ENCODE results near the gene MCM3.

Gene MCM3

GRCh38 chr6:52260634-52261033, 23.9 kb downstream of the MCM3 start:
- no peak overlapping the region for H3K27ac ChIP-seq (ENCODE audit: low read depth, low read length)
- TF ChIP-seq EZH2phosphoT487 (IDR thresholded peaks at IDR 0.05; ENCODE audit: borderline replicate concordance, low read length) (no peak), CTCF (IDR thresholded peaks at IDR 0.05; ENCODE audit: low read depth, low read length, poor library complexity, severe bottlenecking) (no peak)

GRCh38 chr6:52255434-52255833, 29.1 kb downstream of the MCM3 start:
- H3K4me1 ChIP-seq (ENCODE audit: control insufficient read depth, low read length): no peaks in the 10 kb centered on the region
- H3F3A ChIP-seq (ENCODE audit: control insufficient read depth, insufficient read depth): peaks cover 14% of the 10 kb centered on the region
- H3K9me3 ChIP-seq (ENCODE audit: control insufficient read depth, insufficient read depth, low read length): no peaks in the 10 kb centered on the region
- no peaks in the 10 kb centered on the region; the same call in 1 of the 2 replicates for H4K20me1 ChIP-seq (ENCODE audit: control insufficient read depth, insufficient read depth, low read depth, low read length)
- H3K79me2 ChIP-seq (ENCODE audit: control insufficient read depth, low read length): no peaks in the 10 kb centered on the region
- peaks cover 22% of the 10 kb centered on the region for H3K27me3 ChIP-seq (ENCODE audit: control insufficient read depth, low read length)
- H3K27ac ChIP-seq (ENCODE audit: low read depth, low read length): no peak overlapping the region
- no peak overlapping the region for H3K4me2 ChIP-seq (ENCODE audit: low read length)
- no peaks in the 10 kb centered on the region for H3K9me2 ChIP-seq (replicated peaks; ENCODE audit: control insufficient read depth, low read length)
- no peak overlapping the region for H3K4me3 ChIP-seq (ENCODE audit: low read length)
- H3K36me3 ChIP-seq (ENCODE audit: control insufficient read depth, low read length): peaks cover 2% of the 10 kb centered on the region
- TF ChIP-seq CTCF (IDR thresholded peaks at IDR 0.05; ENCODE audit: low read depth, low read length, poor library complexity, severe bottlenecking) (no peak), EZH2phosphoT487 (IDR thresholded peaks at IDR 0.05; ENCODE audit: borderline replicate concordance, low read length) (no peak)

More at GRCh38 chr6:52260634-52261033, 23.9 kb downstream of the MCM3 start:
- Histone ChIP-seq H3K4me1 (ENCODE audit: control insufficient read depth, low read length) (peaks cover 15% of the 10 kb centered on the region), H3K4me2 (ENCODE audit: low read length) (no peak overlapping the region), H3K27me3 (ENCODE audit: control insufficient read depth, low read length) (no peaks in the 10 kb centered on the region), H3K36me3 (ENCODE audit: control insufficient read depth, low read length) (peaks cover 54% of the 10 kb centered on the region), H3K9me2 (replicated peaks; ENCODE audit: control insufficient read depth, low read length) (no peaks in the 10 kb centered on the region), H3K4me3 (ENCODE audit: low read length) (no peak overlapping the region), H4K20me1 (ENCODE audit: control insufficient read depth, insufficient read depth, low read depth, low read length) (peaks cover 9% of the 10 kb centered on the region), H3K9me3 (ENCODE audit: control insufficient read depth, insufficient read depth, low read length) (no peaks in the 10 kb centered on the region), H3F3A (ENCODE audit: control insufficient read depth, insufficient read depth) (peaks cover 51% of the 10 kb centered on the region), H3K79me2 (ENCODE audit: control insufficient read depth, low read length) (no peaks in the 10 kb centered on the region)

- Histone ChIP-seq H3K27me3 (ENCODE audit: control insufficient read depth, low read length) (peaks cover 22% of the 10 kb centered on the region), H3F3A (ENCODE audit: control insufficient read depth, insufficient read depth) (peaks cover 14% of the 10 kb centered on the region), H3K4me1 (ENCODE audit: control insufficient read depth, low read length) (no peaks in the 10 kb centered on the region), H3K9me3 (ENCODE audit: control insufficient read depth, insufficient read depth, low read length) (no peaks in the 10 kb centered on the region), H3K36me3 (ENCODE audit: control insufficient read depth, low read length) (no peaks in the 10 kb centered on the region), H4K20me1 (ENCODE audit: control insufficient read depth, insufficient read depth, low read depth, low read length) (no peaks in the 10 kb centered on the region; the same call in 1 of the 2 replicates), H3K27ac (ENCODE audit: low read depth, low read length) (no peak overlapping the region), H3K79me2 (ENCODE audit: control insufficient read depth, low read length) (no peaks in the 10 kb centered on the region), H3K4me3 (ENCODE audit: low read length) (no peak overlapping the region), H3K9me2 (replicated peaks; ENCODE audit: control insufficient read depth, low read length) (no peaks in the 10 kb centered on the region), H3K4me2 (ENCODE audit: low read length) (no peak overlapping the region)
- TF ChIP-seq CTCF (IDR thresholded peaks at IDR 0.05; ENCODE audit: low read depth, low read length, poor library complexity, severe bottlenecking) (no peak), EZH2phosphoT487 (IDR thresholded peaks at IDR 0.05; ENCODE audit: borderline replicate concordance, low read length) (no peak)
These were observed 29.7 kb downstream of the MCM3 start for GRCh38 chr6:52254731-52255378.

Data from DOHH2 (cell line).